ENCODE measurements around the gene PRKACB. TPM values are rescaled to one million over a fixed set of nuclear protein-coding genes. Genes with fewer than 3 reads are reported as not detected.

PRKACB gene
- total RNA-seq, 1 donor from 2014 or later = 44.1 TPM

DNA sequence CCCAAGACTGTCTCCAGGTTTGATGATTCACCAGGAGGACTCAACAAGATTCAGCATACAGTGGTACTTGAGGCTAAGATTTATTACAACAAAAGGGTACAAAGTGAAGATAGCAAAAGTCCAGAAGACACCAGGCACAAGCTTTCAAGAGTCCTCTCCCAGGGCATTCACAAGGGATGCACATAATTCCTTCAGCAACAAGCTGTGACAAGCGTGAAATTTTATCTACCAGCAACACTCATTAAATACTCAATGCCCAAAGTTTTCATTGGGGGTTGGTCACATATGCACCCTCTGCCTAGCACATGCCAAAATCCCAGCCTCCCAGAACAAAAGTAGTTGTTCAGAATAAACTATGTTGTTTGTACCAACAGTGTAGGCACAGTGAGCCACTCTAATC, 62.3 kb downstream of the PRKACB start:
- Histone ChIP-seq H3K36me3 (peaks cover 5% of the 10 kb centered on the region), H3K9ac (no peak overlapping the region), H3K4me1 (no peaks in the 10 kb centered on the region), H4K20me1 (ENCODE audit: low read depth) (peaks cover 6% of the 10 kb centered on the region), H3F3A (ENCODE audit: low read depth) (no peaks in the 10 kb centered on the region), H3K79me2 (ENCODE audit: low read depth) (no peaks in the 10 kb centered on the region), H3K27me3 (no peaks in the 10 kb centered on the region), H2AFZ (replicated peaks) (no peak overlapping the region), H3K4me2 (no peak overlapping the region), H3K9me3 (ENCODE audit: low read depth) (no peaks in the 10 kb centered on the region), H3K4me3 (no peak overlapping the region), H3K27ac (no peak overlapping the region)
- no peak overlapping the region for H3K27ac Mint-ChIP-seq
- DNase-seq (ENCODE audit: low spot score) = no peak
- H3K27me3 Mint-ChIP-seq (ENCODE audit: insufficient read depth, low read depth) = no peaks in the 10 kb centered on the region
- TF ChIP-seq, protein P1, sequence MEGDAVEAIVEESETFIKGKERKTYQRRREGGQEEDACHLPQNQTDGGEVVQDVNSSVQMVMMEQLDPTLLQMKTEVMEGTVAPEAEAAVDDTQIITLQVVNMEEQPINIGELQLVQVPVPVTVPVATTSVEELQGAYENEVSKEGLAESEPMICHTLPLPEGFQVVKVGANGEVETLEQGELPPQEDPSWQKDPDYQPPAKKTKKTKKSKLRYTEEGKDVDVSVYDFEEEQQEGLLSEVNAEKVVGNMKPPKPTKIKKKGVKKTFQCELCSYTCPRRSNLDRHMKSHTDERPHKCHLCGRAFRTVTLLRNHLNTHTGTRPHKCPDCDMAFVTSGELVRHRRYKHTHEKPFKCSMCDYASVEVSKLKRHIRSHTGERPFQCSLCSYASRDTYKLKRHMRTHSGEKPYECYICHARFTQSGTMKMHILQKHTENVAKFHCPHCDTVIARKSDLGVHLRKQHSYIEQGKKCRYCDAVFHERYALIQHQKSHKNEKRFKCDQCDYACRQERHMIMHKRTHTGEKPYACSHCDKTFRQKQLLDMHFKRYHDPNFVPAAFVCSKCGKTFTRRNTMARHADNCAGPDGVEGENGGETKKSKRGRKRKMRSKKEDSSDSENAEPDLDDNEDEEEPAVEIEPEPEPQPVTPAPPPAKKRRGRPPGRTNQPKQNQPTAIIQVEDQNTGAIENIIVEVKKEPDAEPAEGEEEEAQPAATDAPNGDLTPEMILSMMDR (IDR thresholded peaks at IDR 0.05) = no peak
- no peak for TF ChIP-seq EZH2phosphoT487 (IDR thresholded peaks at IDR 0.05)
- TF ChIP-seq EZH2 (IDR thresholded peaks at IDR 0.05) = no peak
- no peak overlapping the region for H3K4me3 Mint-ChIP-seq
- no peaks in the 10 kb centered on the region for H3K9me3 Mint-ChIP-seq
- peaks cover 10% of the 10 kb centered on the region for H3K36me3 Mint-ChIP-seq
- H3K4me1 Mint-ChIP-seq = no peaks in the 10 kb centered on the region

DNA sequence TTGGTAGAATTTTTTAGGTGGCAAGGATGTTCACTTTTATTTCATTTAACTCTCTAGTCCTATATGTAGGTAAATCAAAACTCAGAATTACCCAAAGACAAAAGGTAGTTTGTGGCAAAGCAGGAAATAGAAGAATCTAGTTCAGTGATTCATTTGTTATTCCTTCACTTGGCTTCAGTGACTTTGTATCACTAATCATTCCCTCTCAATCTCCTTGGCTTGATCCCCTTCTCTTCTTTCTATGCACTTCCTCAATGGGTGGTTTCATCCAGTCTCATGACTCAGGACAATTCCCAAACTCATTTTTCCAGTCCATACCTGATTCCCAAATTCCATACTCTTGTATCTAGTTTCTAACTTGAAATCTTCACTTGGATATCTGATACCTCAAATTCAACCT, 64.9 kb downstream of the PRKACB start:
- H3K9me3 Mint-ChIP-seq = no peaks in the 10 kb centered on the region
- no peak overlapping the region for H2AFZ ChIP-seq (replicated peaks)
- H3K4me1 ChIP-seq = no peaks in the 10 kb centered on the region
- no peak overlapping the region for H3K27ac ChIP-seq
- H4K20me1 ChIP-seq (ENCODE audit: low read depth) = peaks cover 2% of the 10 kb centered on the region
- H3K4me3 ChIP-seq = no peak overlapping the region
- no peaks in the 10 kb centered on the region for H3K9me3 ChIP-seq (ENCODE audit: low read depth)
- no peaks in the 10 kb centered on the region for H3K27me3 Mint-ChIP-seq (ENCODE audit: insufficient read depth, low read depth)
- H3K9ac ChIP-seq = no peak overlapping the region
- no peak overlapping the region for H3K4me3 Mint-ChIP-seq
- no peaks in the 10 kb centered on the region for H3K4me1 Mint-ChIP-seq
- H3F3A ChIP-seq (ENCODE audit: low read depth) = no peaks in the 10 kb centered on the region
- H3K27me3 ChIP-seq = no peaks in the 10 kb centered on the region
- peak overlapping the region; percentile 6 for H3K27ac Mint-ChIP-seq
- no peak overlapping the region for H3K4me2 ChIP-seq
- DNase-seq (ENCODE audit: low spot score) = no peak
- peaks cover 11% of the 10 kb centered on the region for H3K36me3 Mint-ChIP-seq
- no peaks in the 10 kb centered on the region for H3K79me2 ChIP-seq (ENCODE audit: low read depth)
- H3K36me3 ChIP-seq = peaks cover 5% of the 10 kb centered on the region
- TF ChIP-seq EZH2 (IDR thresholded peaks at IDR 0.05) (no peak), EZH2phosphoT487 (IDR thresholded peaks at IDR 0.05) (no peak)
- TF ChIP-seq, protein P1 (IDR thresholded peaks at IDR 0.05) = no peak

DNA sequence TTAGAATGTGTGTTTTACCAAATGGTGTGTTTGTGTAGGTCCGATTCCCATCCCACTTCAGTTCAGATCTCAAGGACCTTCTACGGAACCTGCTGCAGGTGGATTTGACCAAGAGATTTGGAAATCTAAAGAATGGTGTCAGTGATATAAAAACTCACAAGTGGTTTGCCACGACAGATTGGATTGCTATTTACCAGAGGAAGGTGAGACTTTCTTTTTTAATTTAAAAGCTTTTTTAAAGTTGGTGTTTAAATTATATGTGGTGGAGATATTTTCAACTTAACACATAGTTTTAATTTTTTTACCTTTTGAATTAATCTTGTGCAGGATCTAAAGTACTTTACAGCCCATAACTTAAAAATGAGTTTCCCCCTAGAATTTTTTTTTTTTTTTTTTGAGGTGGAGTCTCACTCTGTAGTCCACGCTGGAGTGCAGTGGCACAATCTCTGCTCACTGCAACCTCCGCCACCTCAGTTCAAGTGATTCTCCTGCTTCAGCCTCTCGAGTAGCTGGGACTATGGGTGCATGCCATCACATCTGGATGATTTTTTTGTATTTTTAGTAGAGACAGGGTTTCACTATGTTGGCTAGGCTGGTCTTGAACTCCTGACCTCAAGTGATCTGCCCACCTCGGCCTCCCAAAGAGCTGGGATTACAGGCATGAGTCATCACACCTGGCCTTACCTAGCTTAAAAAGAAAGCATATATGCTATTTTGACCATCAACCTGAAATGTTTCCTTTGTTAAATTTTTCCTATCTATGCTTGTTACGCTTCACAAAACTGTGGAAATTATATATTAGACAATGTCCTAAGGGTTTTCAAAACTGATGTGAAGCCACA, 70.3 kb downstream of the PRKACB start:
- no peak overlapping the region for H3K4me3 Mint-ChIP-seq
- H3K4me1 ChIP-seq = no peaks in the 10 kb centered on the region
- no peak overlapping the region for H3K27ac Mint-ChIP-seq
- TF ChIP-seq EZH2phosphoT487 (IDR thresholded peaks at IDR 0.05) (no peak), EZH2 (IDR thresholded peaks at IDR 0.05) (no peak)
- TF ChIP-seq, protein P1 (IDR thresholded peaks at IDR 0.05) = no peak
- H3K36me3 ChIP-seq = peaks cover 3% of the 10 kb centered on the region
- H3K4me1 Mint-ChIP-seq = no peaks in the 10 kb centered on the region
- H3F3A ChIP-seq (ENCODE audit: low read depth) = no peaks in the 10 kb centered on the region
- no peaks in the 10 kb centered on the region for H3K9me3 ChIP-seq (ENCODE audit: low read depth)
- H3K9ac ChIP-seq = no peak overlapping the region
- no peak overlapping the region for H3K4me3 ChIP-seq
- no peaks in the 10 kb centered on the region for H3K79me2 ChIP-seq (ENCODE audit: low read depth)
- H3K27me3 ChIP-seq = no peaks in the 10 kb centered on the region
- H3K27ac ChIP-seq = no peak overlapping the region
- DNase-seq (ENCODE audit: low spot score) = no peak
- H3K27me3 Mint-ChIP-seq (ENCODE audit: insufficient read depth, low read depth) = no peaks in the 10 kb centered on the region
- H4K20me1 ChIP-seq (ENCODE audit: low read depth) = no peaks in the 10 kb centered on the region
- peaks cover under 1% of the 10 kb centered on the region for H3K9me3 Mint-ChIP-seq
- H2AFZ ChIP-seq (replicated peaks) = no peak overlapping the region
- no peak overlapping the region for H3K4me2 ChIP-seq
- H3K36me3 Mint-ChIP-seq = peaks cover 15% of the 10 kb centered on the region
